GM11168 (cell line): ENCODE data around the gene WNT9A.
"Not testable (repeated sequence)": the region's sequence is repeated elsewhere in the genome, so short reads cannot be mapped to it uniquely, and the experiment has no call there.

Source experiments
- in situ Hi-C: fragments of 300-500 bp; cut with MboI; formaldehyde crosslinking; loops from one replicate; pipeline ENCODE4 v1.12.0; 2022; ENCODE audit warnings: low sequenced_read_pairs; ENCODE audit not compliant: unreplicated experiment

The WNT9A gene

DNA sequence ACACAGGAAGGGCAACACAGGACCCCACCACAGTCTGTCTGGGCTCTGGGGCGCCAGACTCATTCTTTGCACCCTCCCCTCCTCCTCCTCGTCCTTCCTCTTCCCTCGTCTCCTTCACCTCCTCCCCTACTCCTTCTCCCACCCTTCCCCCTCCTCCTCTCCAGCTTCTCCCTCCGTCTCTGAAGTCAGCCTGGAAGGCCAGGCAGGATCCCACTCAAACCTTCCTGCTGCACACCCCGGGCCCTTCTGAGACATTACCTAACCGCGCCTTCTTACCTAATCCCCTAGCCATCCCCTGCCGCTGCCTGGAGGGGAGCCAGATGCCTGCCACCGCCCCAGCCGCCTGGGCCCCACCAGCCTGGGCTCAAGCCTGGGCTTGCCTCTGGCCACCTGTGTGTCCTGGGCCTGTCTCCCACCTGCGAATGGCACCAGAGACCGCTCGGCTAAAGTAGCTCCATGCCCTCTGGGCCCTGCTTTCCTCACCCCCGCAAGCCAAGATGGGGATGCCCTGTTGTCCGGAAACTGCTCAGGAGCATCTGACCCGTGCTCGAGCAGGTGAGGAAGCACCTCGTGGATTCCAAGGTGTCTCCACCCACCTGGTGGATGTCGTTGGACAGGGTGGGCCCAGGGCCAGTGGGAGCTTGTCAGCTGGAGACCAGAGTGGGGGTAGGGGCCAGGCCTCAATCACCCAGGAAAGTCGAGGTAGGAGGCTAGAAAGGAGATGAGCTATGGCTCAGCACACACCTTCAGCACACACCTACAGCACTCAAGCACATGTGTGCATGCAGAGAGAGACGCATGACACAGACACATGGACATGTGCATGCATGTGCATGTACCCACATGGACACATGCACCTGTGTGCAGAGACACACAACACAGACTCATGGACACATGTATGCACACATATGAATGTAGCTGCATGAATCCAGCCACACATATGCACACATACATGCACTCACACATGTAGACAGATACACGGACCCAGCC lies 31.9 kb downstream of the WNT9A start:
- in situ Hi-C loops = no loop called here

DNA sequence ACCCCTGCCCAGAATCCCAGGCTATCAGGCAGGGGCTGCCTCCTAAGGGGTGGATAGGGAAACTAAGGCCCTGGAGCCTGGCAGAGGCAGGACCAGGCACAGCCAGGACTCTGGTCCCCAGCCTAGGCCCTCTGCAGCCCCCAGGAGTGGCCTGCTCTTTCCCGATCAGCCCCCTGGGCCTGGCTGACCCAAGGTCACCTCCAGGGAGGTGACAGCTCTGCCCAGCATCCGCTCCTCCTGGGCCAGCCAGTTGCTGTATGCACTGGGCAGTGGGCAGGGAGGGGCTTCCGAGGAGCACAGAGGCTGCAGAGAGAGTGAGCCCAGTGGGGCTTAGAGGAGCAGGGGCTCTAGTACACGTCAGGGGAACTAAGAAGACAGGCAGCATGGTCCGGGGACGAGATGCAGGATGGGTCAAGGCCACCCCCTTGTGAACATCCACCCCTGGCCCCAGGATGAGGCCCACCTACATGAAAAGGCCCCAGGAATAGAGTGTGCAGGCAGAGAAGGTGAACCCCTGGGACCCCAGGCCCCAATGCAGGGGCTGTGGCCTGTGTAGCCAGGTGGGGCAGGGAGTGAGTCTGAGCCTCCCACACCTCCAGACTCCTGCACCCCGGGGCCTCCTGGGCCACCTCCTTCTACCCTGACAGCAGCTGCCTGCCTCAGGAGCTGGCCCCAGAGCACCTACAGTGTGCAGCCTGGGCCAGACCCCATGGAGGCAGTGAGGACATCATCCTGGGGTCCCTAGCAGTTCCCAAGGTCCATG lies 32.8 kb downstream of the WNT9A start:
- in situ Hi-C loops = no loop called here

- in situ Hi-C loops = no loop called here
Measured at GRCh38 chr1:227913764-227914721, 33.7 kb downstream of the WNT9A start.

GRCh38 chr1:227913396-227913763 lies 34.4 kb downstream of the WNT9A start:
- in situ Hi-C loops = no loop called here

DNA sequence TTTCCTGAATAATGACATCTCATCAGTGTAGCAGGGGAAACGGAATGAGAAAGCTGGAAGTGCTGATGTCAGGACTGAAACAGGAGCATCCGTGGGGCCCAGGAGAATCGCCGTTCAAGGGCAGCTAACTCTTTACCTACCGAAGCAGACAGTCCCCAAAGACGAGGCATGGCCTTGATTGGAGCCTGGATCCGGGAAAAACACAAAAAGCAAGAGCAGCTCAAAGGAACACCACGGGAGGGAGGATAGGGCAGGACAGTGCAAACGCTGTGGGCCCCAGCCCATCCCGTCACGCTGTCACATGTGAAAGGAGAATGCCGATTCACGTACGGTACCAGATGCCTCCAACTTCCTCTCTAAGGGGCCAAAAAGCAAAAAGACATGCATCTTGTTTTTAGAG lies 34.9 kb downstream of the WNT9A start:
- in situ Hi-C loops = no loop called here

DNA sequence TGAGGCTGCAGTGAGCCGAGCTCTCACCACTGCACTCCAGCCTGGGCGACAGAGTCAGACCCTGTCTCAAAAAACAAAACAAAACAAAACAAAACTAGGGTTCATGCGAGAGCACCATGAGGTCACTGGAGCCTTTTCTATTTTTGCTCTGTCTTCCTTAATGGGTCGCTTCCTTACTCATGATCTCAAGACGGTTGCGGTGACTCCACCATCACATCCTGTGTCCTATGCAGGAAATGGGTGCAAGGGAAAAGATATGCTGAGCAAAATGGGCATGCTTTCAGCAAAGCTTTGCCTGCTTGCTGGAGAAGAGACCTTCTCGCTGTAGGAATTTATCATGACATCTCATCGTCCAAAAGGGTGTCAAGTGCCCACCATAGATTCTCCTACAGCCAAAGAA lies 36.4 kb downstream of the WNT9A start:
- in situ Hi-C loops = no loop called here

DNA sequence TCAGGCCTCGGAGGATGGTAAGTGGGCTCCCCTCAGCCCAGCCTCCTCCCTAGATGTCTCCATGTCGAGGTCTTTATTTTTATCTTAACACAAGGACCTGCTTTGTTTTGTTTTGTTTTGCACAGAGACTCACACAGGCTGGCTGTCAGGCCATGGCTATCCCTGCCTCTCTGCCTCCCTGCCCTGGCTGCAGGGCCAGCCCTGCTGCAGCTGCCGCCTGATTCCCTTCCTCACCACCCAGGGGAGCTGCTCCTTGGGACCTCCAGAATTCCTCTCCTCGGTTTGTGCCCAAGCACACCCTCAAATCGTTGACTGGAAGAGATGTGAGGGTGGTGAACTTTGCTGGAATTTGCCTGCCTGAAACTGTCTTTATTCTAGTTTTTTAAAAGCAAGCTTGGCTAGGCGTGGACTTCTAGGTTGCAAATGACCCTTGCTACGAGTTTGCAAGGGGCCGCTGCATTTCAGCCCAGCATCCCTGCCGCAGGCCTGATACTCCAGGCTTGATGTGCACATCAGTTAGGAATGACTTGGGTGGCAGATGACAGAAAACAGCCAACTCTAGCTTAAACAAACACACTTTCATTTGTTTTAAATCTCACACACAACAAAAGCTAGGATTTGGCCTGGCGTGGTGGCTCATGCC lies 37.1 kb downstream of the WNT9A start:
- in situ Hi-C loops = no loop called here

DNA sequence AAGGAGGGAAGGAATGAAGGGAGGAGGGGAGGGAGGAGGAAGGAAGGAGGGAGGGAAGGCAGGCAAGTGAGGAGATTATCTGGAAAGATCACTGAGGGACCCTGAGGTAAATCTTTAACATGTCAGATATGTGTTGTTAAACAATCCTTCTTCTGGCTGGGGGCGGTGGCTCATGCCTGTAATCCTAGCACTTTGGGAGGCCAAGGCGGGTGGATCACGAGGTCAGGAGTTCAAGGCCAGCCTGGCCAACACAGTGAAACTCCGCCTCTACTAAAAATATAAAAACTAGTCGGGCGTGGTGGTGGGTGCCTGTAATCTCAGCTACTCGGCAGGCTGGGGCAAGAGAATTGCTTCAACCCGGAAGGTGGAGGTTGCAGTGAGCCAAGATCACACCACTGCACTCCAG lies 37.8 kb downstream of the WNT9A start:
- in situ Hi-C loops = not testable (repeated sequence)

- in situ Hi-C loops = no loop called here
Measured at GRCh38 chr1:227909188-227909587, 38.5 kb downstream of the WNT9A start.

- in situ Hi-C loops = no loop called here
Measured at GRCh38 chr1:227908359-227908758, 39.4 kb downstream of the WNT9A start.

DNA sequence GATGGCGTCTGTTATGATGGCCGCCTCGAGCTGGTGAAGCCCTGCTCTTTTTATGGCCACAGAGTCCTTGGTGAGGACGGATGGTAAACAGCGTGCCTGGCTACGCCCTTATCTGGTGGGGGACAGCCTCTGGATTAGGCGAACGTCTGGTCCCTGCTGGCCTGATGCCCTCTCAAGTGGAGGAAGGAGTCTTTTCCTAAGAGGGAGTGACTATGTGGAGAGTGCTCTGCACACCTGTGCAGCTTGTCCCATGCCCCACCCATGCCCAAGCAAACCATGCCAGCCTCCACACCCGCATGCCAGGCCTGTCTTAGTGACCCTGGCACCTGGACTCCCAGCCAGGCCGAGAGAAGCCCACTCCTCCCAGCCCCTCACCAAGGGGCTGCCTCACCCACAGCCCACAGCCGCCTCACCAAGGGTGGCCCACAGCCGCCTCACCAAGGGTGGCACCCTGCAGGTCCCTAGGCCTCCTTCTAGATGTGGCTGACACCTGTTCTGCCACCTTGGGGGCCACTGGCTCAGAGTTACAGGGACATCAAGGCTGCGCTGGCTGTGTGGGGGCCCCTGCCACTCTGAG lies 40.2 kb downstream of the WNT9A start:
- in situ Hi-C loops = no loop called here

GRCh38 chr1:227906550-227907071 lies 41.1 kb downstream of the WNT9A start:
- in situ Hi-C loops = no loop called here

DNA sequence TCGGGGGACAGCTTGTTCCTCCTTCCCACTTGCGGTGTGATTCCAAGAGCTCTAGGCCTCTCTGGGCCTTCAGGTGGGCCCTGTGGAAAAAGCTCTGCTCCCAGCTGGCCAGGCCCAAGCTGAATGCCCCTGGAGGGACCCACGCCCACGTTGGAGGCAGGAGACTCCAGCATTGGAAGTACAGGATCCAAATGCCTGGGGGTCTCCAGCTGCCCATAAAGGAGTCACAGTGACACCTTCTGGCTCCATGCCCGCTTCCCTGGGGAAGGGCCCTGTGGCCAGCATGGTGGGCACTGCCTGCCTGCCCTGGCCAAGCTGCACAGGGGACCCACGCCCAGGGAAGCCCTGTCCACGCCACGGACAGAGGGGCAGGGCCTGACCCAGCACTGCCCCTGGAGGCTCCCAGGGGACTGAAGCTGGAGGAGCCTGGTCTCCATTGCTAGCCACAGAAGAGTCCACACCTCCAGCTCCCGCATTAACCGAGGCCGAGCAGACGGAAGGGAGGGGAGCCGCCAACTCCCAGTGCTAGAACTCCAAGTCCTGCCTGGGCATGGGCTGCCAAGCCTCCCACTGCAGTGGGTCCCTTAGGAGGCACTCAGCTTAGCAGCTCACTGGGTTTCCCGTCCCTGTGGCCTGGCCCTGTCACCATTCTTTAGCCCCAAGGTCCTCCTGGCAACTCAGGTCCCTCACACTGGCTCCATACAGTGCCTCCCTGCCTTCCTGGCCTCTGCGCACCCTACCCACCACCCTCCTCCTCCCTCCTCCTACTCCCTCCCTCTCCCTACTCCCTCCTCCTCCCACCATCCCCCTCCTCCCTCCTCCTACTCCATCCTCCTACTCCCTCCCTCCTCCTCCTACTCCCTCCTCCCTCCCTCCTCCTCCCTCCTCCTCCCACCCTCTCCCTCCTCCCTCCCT lies 41.9 kb downstream of the WNT9A start:
- in situ Hi-C loops = no loop called here

- in situ Hi-C loops = no loop called here
Measured at GRCh38 chr1:227904541-227905335, 43.0 kb downstream of the WNT9A start.

- in situ Hi-C loops = no loop called here
Measured at GRCh38 chr1:227903614-227904501, 43.9 kb downstream of the WNT9A start.

- in situ Hi-C loops = no loop called here
Measured at GRCh38 chr1:227903061-227903521, 44.6 kb downstream of the WNT9A start.
